Fibroblast of lung (primary cell): Measurements from ENCODE around the gene BCAS3.

Experiments
- EZH2 ChIP-seq: IDR thresholded peaks from 2 replicates; pipeline ENCODE4 v1.5.1; 2012; ENCODE audit warnings: low read length, control low read depth, mild to moderate bottlenecking; ENCODE audit errors: missing control alignments
- TF ChIP-seq, protein P1 (sequence below), 2 donors: IDR thresholded peaks in 1 of 2; conservative IDR thresholded peaks in 1 of 2; 1 replicate in 1 of 2; 2 replicates in 1 of 2; pipeline ENCODE4 v1.5.1; 2011 to 2012; ENCODE audit warnings: low read length in 2 of 2, control low read depth in 1 of 2, inconsistent platforms in 1 of 2, low read depth in 1 of 2, mild to moderate bottlenecking in 1 of 2

DNA sequence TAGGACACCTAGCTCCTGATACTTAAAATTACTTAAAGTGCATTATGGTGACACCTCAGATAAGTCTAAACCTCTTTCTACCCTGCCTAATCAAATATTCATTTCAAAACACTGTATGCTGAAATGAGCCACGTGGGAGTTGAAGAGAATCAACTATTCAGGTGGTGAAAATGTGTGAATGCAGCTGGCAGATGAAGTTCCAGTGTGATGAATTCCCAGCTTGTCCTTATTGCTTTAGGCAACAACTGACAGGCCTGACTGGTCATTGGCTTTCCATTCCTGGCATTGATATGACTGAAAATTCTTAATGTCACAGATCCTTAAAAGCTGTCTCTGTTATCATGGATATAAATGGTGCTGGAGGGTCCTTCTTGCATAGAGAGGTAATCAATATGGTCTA lies 420.1 kb downstream of the BCAS3 start:
- TF ChIP-seq, protein P1, sequence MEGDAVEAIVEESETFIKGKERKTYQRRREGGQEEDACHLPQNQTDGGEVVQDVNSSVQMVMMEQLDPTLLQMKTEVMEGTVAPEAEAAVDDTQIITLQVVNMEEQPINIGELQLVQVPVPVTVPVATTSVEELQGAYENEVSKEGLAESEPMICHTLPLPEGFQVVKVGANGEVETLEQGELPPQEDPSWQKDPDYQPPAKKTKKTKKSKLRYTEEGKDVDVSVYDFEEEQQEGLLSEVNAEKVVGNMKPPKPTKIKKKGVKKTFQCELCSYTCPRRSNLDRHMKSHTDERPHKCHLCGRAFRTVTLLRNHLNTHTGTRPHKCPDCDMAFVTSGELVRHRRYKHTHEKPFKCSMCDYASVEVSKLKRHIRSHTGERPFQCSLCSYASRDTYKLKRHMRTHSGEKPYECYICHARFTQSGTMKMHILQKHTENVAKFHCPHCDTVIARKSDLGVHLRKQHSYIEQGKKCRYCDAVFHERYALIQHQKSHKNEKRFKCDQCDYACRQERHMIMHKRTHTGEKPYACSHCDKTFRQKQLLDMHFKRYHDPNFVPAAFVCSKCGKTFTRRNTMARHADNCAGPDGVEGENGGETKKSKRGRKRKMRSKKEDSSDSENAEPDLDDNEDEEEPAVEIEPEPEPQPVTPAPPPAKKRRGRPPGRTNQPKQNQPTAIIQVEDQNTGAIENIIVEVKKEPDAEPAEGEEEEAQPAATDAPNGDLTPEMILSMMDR (conservative IDR thresholded peaks at IDR 0.05 in 1 of 2, IDR thresholded peaks at IDR 0.05 in 1 of 2; ENCODE audit: low read depth in 1 of 2, low read length in 2 of 2): no peak
- TF ChIP-seq EZH2: no peak
